Fibroblast of lung (primary cell): ENCODE measurements around the gene GPNMB. TPM values are rescaled to one million over a fixed set of nuclear protein-coding genes. Genes with fewer than 3 reads are reported as not detected.

ENCODE experiments used
- DNase-seq, 2 donors: peaks; one replicate each; pipeline versions ENCODE4 v3.0.0 to v3.0.0-alpha.2; 2010; ENCODE audit warnings: low read depth in 2 of 2
- H2AFZ ChIP-seq: 2 replicates; pipeline ENCODE4 v1.5.1; 2012; ENCODE audit warnings: low read length, control low read depth, inconsistent platforms
- H3K27ac ChIP-seq: 2 replicates; pipeline ENCODE4 v1.5.1; 2011; ENCODE audit warnings: low read length, control low read depth; ENCODE audit not compliant: insufficient read depth
- H3K27me3 ChIP-seq: 2 replicates; pipeline ENCODE4 v1.5.1; 2011; ENCODE audit warnings: mild to moderate bottlenecking, low read length; ENCODE audit not compliant: control insufficient read depth, insufficient read depth
- H3K36me3 ChIP-seq: 2 replicates; pipeline ENCODE4 v1.5.1; 2011; ENCODE audit warnings: low read length; ENCODE audit not compliant: control insufficient read depth, insufficient read depth
- H3K4me1 ChIP-seq: 2 replicates; pipeline ENCODE4 v1.5.1; 2011; ENCODE audit warnings: low read length; ENCODE audit not compliant: control insufficient read depth, insufficient read depth; ENCODE audit errors: extremely low read depth
- H3K4me2 ChIP-seq: 2 replicates; pipeline ENCODE4 v1.5.1; 2011; ENCODE audit warnings: low read length, control low read depth; ENCODE audit not compliant: insufficient read depth; ENCODE audit errors: extremely low read depth
- H3K4me3 ChIP-seq, 4 experiments: fragments of 200-600 bp in 1 of 4; sonication (generic) in 1 of 4; replicated peaks in 1 of 4; 2 replicates each; pipeline ENCODE4 v1.5.1; 2011 to 2016; ENCODE audit warnings: low read length in 4 of 4, low read depth in 3 of 4, mild to moderate bottlenecking in 3 of 4, control low read depth in 2 of 4, inconsistent platforms in 1 of 4, mixed read lengths in 1 of 4; ENCODE audit not compliant: insufficient read depth in 1 of 4; ENCODE audit errors: control extremely low read depth in 1 of 4
- H3K79me2 ChIP-seq: 2 replicates; pipeline ENCODE4 v1.5.1; 2012; ENCODE audit warnings: mild to moderate bottlenecking, low read length, inconsistent platforms; ENCODE audit not compliant: control insufficient read depth, insufficient read depth
- H3K9ac ChIP-seq: 2 replicates; pipeline ENCODE4 v1.5.1; 2011; ENCODE audit warnings: mild to moderate bottlenecking, low read length, control low read depth; ENCODE audit not compliant: insufficient read depth
- H3K9me3 ChIP-seq: 2 replicates; pipeline ENCODE4 v1.5.1; 2012; ENCODE audit warnings: low read depth, low read length; ENCODE audit not compliant: control insufficient read depth, insufficient read depth
- H4K20me1 ChIP-seq: 2 replicates; pipeline ENCODE4 v1.5.1; 2011; ENCODE audit warnings: low read length; ENCODE audit not compliant: control insufficient read depth, insufficient read depth; ENCODE audit errors: extremely low read depth
- CTCF ChIP-seq, 2 donors: IDR thresholded peaks in 1 of 2; conservative IDR thresholded peaks in 1 of 2; 1 replicate in 1 of 2; 2 replicates in 1 of 2; pipeline ENCODE4 v1.5.1; 2011 to 2012; ENCODE audit warnings: low read length in 2 of 2, control low read depth in 1 of 2, inconsistent platforms in 1 of 2, low read depth in 1 of 2, mild to moderate bottlenecking in 1 of 2
- EZH2 ChIP-seq: IDR thresholded peaks from 2 replicates; pipeline ENCODE4 v1.5.1; 2012; ENCODE audit warnings: low read length, control low read depth, mild to moderate bottlenecking; ENCODE audit errors: missing control alignments
- polyA plus RNA-seq, 2 donors: library from polyadenylated mRNA; depleted of rRNA in 1 of 2; stranded (reverse) in 1 of 2; unstranded in 1 of 2; fragments of >200 nt; gene quantifications; 2 replicates each; pipeline ENCODE4 v1.2.1, GENCODE V29; 2011 to 2012; ENCODE audit warnings: missing spikeins in 1 of 2
- total RNA-seq: library from RNA; depleted of rRNA; stranded (reverse); fragments of >200 nt; gene quantifications from 2 replicates; pipeline ENCODE4 v1.2.1, GENCODE V29; 2014

GPNMB gene
- total and polyA plus RNA-seq, 2 donors (not counting 1 experiment from before 2014, with no cell fraction given): 114 to 177 TPM

- Histone ChIP-seq H3K27ac (no peak overlapping the region), H3K4me1 (no peaks in the 10 kb centered on the region), H2AFZ (no peak overlapping the region), H3K36me3 (no peaks in the 10 kb centered on the region), H3K79me2 (no peaks in the 10 kb centered on the region), H4K20me1 (no peaks in the 10 kb centered on the region), H3K9me3 (no peaks in the 10 kb centered on the region), H3K4me3 (no peak overlapping the region), H3K9ac (no peak overlapping the region), H3K4me2 (no peak overlapping the region), H3K27me3 (no peaks in the 10 kb centered on the region)
- no peak for DNase-seq
- no peak for TF ChIP-seq CTCF (conservative IDR thresholded peaks at IDR 0.05 in 1 of 2, IDR thresholded peaks at IDR 0.05 in 1 of 2; ENCODE audit: low read depth in 1 of 2, low read length in 2 of 2)
- no peak for TF ChIP-seq EZH2
These were observed 41.0 kb downstream of the GPNMB start for GRCh38 chr7:23287612-23288011.

DNA sequence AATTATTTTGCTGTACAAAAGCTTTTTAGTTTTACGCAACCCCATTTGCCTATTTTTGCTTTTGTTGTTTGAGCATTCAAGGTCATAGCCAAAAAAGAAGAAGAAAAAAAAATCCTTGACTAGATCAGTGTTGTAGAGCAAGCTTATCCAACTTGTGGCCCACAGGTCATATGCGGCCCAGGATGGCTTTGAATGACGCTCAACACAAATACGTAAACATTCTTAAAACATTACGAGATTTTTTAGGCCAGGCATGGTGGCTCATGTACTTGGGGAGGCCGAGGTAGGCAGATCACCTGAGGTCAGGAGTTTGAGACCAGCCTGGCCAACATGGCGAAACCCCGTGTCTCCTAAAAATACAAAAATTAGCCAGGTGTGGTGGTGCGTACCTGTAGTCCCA is 44.4 kb downstream of the GPNMB start:
- Histone ChIP-seq H3K79me2 (no peaks in the 10 kb centered on the region), H3K4me2 (no peak overlapping the region), H2AFZ (no peak overlapping the region), H3K9me3 (no peaks in the 10 kb centered on the region), H3K27ac (no peak overlapping the region), H3K4me3 (no peak overlapping the region), H3K9ac (no peak overlapping the region), H3K4me1 (no peaks in the 10 kb centered on the region), H4K20me1 (no peaks in the 10 kb centered on the region), H3K27me3 (no peaks in the 10 kb centered on the region), H3K36me3 (no peaks in the 10 kb centered on the region)
- no peak for TF ChIP-seq EZH2
- no peak for TF ChIP-seq CTCF (conservative IDR thresholded peaks at IDR 0.05 in 1 of 2, IDR thresholded peaks at IDR 0.05 in 1 of 2; ENCODE audit: low read depth in 1 of 2, low read length in 2 of 2)
- no peak for DNase-seq

- no peaks in the 10 kb centered on the region for H4K20me1 ChIP-seq
- H3K79me2 ChIP-seq: no peaks in the 10 kb centered on the region
- no peaks in the 10 kb centered on the region for H3K36me3 ChIP-seq
- H3K9me3 ChIP-seq: no peaks in the 10 kb centered on the region
- no peaks in the 10 kb centered on the region for H3K4me1 ChIP-seq
- no peak overlapping the region for H3K4me2 ChIP-seq
- no peaks in the 10 kb centered on the region for H3K27me3 ChIP-seq
- no peak overlapping the region for H3K4me3 ChIP-seq
- no peak overlapping the region for H2AFZ ChIP-seq
- H3K27ac ChIP-seq: no peak overlapping the region
- no peak overlapping the region for H3K9ac ChIP-seq
- TF ChIP-seq EZH2 (no peak), CTCF (conservative IDR thresholded peaks at IDR 0.05 in 1 of 2, IDR thresholded peaks at IDR 0.05 in 1 of 2; ENCODE audit: low read depth in 1 of 2, low read length in 2 of 2) (no peak)
- DNase-seq: no peak
These were observed 45.5 kb downstream of the GPNMB start for GRCh38 chr7:23291957-23292560.
